H9 (cell line): ENCODE measurements around the gene ARPC1B. TPM values are rescaled to one million over a fixed set of nuclear protein-coding genes. Genes with fewer than 3 reads are reported as not detected.

Experiments
- DNase-seq: peaks from one replicate; pipeline ENCODE4 v3.0.0-alpha.2; 2017
- H2AFZ ChIP-seq: one replicate; pipeline ENCODE4 v1.6.1; 2013; ENCODE audit warnings: mild to moderate bottlenecking, low read length, control low read depth, moderate library complexity
- H2AK5ac ChIP-seq: 2 replicates; pipeline ENCODE4 v1.6.1; 2013; ENCODE audit warnings: low read length, control low read depth, mixed read lengths; ENCODE audit not compliant: insufficient read length
- H2BK120ac ChIP-seq: one replicate; pipeline ENCODE4 v1.6.1; 2013; ENCODE audit warnings: low read depth, mild to moderate bottlenecking, low read length, control low read depth, inconsistent platforms; ENCODE audit not compliant: poor library complexity, severe bottlenecking
- H2BK12ac ChIP-seq: 2 replicates; pipeline ENCODE4 v1.6.1; 2013; ENCODE audit warnings: low read length, control low read depth, mixed read lengths, low read depth; ENCODE audit not compliant: insufficient read length
- H2BK15ac ChIP-seq: 2 replicates; pipeline ENCODE4 v1.6.1; 2013; ENCODE audit warnings: low read depth, low read length, control low read depth
- H2BK20ac ChIP-seq: one replicate; pipeline ENCODE4 v1.6.1; 2013; ENCODE audit warnings: low read depth, mild to moderate bottlenecking, low read length, control low read depth, inconsistent platforms; ENCODE audit not compliant: poor library complexity, severe bottlenecking
- H2BK5ac ChIP-seq: 2 replicates; pipeline ENCODE4 v1.6.1; 2013; ENCODE audit warnings: low read length, control low read depth, mixed read lengths; ENCODE audit not compliant: insufficient read length
- H3K14ac ChIP-seq: 2 replicates; pipeline ENCODE4 v1.6.1; 2013; ENCODE audit warnings: low read length, control low read depth; ENCODE audit not compliant: insufficient read depth
- H3K18ac ChIP-seq: 2 replicates; pipeline ENCODE4 v1.6.1; 2013; ENCODE audit warnings: low read depth, mild to moderate bottlenecking, mixed read lengths, low read length, control low read depth; ENCODE audit not compliant: insufficient read length
- H3K23ac ChIP-seq: 2 replicates; pipeline ENCODE4 v1.6.1; 2013; ENCODE audit warnings: low read length, control low read depth, mixed read lengths, low read depth; ENCODE audit not compliant: insufficient read length
- H3K23me2 ChIP-seq: 2 replicates; pipeline ENCODE4 v1.6.1; 2013; ENCODE audit warnings: low read depth, mild to moderate bottlenecking, mixed read lengths, low read length, control low read depth; ENCODE audit not compliant: insufficient read length, poor library complexity, severe bottlenecking
- H3K27ac ChIP-seq: 2 replicates; pipeline ENCODE4 v1.5.1; 2013; ENCODE audit warnings: low read length, control low read depth, mixed read lengths, low read depth; ENCODE audit not compliant: insufficient read length
- H3K27me3 ChIP-seq: 2 replicates; pipeline ENCODE4 v1.6.1; 2013; ENCODE audit warnings: low read length, control low read depth, inconsistent platforms; ENCODE audit not compliant: insufficient read depth
- H3K4ac ChIP-seq: 2 replicates; pipeline ENCODE4 v1.6.1; 2013; ENCODE audit warnings: low read depth, mild to moderate bottlenecking, control low read depth, inconsistent platforms, low read length, moderate library complexity
- H3K4me1 ChIP-seq: 2 replicates; pipeline ENCODE4 v1.6.1; 2013; ENCODE audit warnings: low read length, control low read depth, inconsistent platforms; ENCODE audit not compliant: insufficient read depth
- H3K4me2 ChIP-seq: 2 replicates; pipeline ENCODE4 v1.6.1; 2013; ENCODE audit warnings: low read length, control low read depth, mixed read lengths; ENCODE audit not compliant: insufficient read length, insufficient read depth
- H3K56ac ChIP-seq: 2 replicates; pipeline ENCODE4 v1.6.1; 2013; ENCODE audit warnings: low read depth, mild to moderate bottlenecking, mixed read lengths, low read length, control low read depth; ENCODE audit not compliant: insufficient read length
- H3K79me1 ChIP-seq: 2 replicates; pipeline ENCODE4 v1.6.1; 2013; ENCODE audit warnings: low read depth, mild to moderate bottlenecking, moderate library complexity, low read length, control low read depth, inconsistent platforms; ENCODE audit not compliant: insufficient read depth, poor library complexity, severe bottlenecking
- H3K79me2 ChIP-seq: 2 replicates; pipeline ENCODE4 v1.6.1; 2013; ENCODE audit warnings: low read length, control low read depth, inconsistent platforms; ENCODE audit not compliant: insufficient read depth
- H3K9ac ChIP-seq: 2 replicates; pipeline ENCODE4 v1.6.1; 2013; ENCODE audit warnings: low read length, control low read depth, mixed read lengths; ENCODE audit not compliant: insufficient read length; ENCODE audit errors: extremely low read depth
- H3K9me3 ChIP-seq: one replicate; pipeline ENCODE4 v1.6.1; 2013; ENCODE audit warnings: low read depth, low read length, inconsistent platforms; ENCODE audit not compliant: control insufficient read depth
- H3T11ph ChIP-seq: one replicate; pipeline ENCODE4 v1.6.1; 2013; ENCODE audit warnings: mild to moderate bottlenecking, low read length, control low read depth, inconsistent platforms
- H4K20me1 ChIP-seq: one replicate; pipeline ENCODE4 v1.6.1; 2013; ENCODE audit not compliant: control insufficient read depth, insufficient read length, insufficient read depth
- H4K5ac ChIP-seq: 2 replicates; pipeline ENCODE4 v1.6.1; 2013; ENCODE audit warnings: low read depth, mild to moderate bottlenecking, mixed read lengths, low read length, control low read depth; ENCODE audit not compliant: insufficient read length
- H4K8ac ChIP-seq: replicated peaks from 2 replicates; pipeline ENCODE4 v1.6.1; 2013; ENCODE audit warnings: low read length, control low read depth, mixed read lengths, low read depth; ENCODE audit not compliant: insufficient read length
- H4K91ac ChIP-seq: 2 replicates; pipeline ENCODE4 v1.6.1; 2013; ENCODE audit warnings: low read depth, mild to moderate bottlenecking, moderate library complexity, mixed read lengths, low read length, control low read depth; ENCODE audit not compliant: insufficient read length
- H3K27ac Mint-ChIP-seq, 3 experiments: 2 replicates in 2 of 3; 3 replicates in 1 of 3; pipeline ENCODE4 v1.8.0; 2020 to 2021; ENCODE audit warnings: mixed read lengths in 3 of 3, mild to moderate bottlenecking in 1 of 3, moderate library complexity in 1 of 3
- H3K27me3 Mint-ChIP-seq: 2 replicates; pipeline ENCODE4 v1.8.0; 2021; ENCODE audit warnings: low read depth, mild to moderate bottlenecking, moderate library complexity, mixed read lengths
- H3K36me3 Mint-ChIP-seq, 3 experiments: 2 replicates in 2 of 3; 3 replicates in 1 of 3; pipeline ENCODE4 v1.8.0; 2020 to 2021; ENCODE audit warnings: low read depth in 3 of 3, mixed read lengths in 3 of 3; ENCODE audit not compliant: insufficient read depth in 1 of 3
- H3K4me1 Mint-ChIP-seq, 2 experiments: 2 replicates each; pipeline ENCODE4 v1.8.0; 2020; ENCODE audit warnings: mixed read lengths in 2 of 2
- H3K4me3 Mint-ChIP-seq, 2 experiments: 2 replicates in 1 of 2; 3 replicates in 1 of 2; pipeline ENCODE4 v1.8.0; 2020 to 2021; ENCODE audit warnings: mild to moderate bottlenecking in 2 of 2, mixed read lengths in 2 of 2, moderate library complexity in 1 of 2
- H3K9me3 Mint-ChIP-seq, 2 experiments: 2 replicates in 1 of 2; 3 replicates in 1 of 2; pipeline ENCODE4 v1.8.0; 2020; ENCODE audit warnings: mild to moderate bottlenecking in 2 of 2, mixed read lengths in 2 of 2, moderate library complexity in 1 of 2
- WGBS: extraction: QIAGEN DNeasy Blood & Tissue Kit; methylation state at CpG from one replicate; pipeline ENCODE4 v1.1.7; 2013; ENCODE audit warnings: missing lambda C conversion rate, low lambda C conversion rate, mixed read lengths; ENCODE audit not compliant: insufficient read length; ENCODE audit errors: extremely low coverage; 5-methylcytosine and 5-hydroxymethylcytosine counted together
- total RNA-seq: library from RNA; stranded (reverse); gene quantifications from 2 replicates; pipeline ENCODE4 v1.2.1, GENCODE V29; 2021
- TF ChIP-seq, protein P1 (sequence below): fragments of 200-600 bp; sonication (generic); conservative IDR thresholded peaks from 3 replicates; pipeline ENCODE4 v1.8.0; 2021; ENCODE audit warnings: antibody characterized with exemption, mild to moderate bottlenecking

ARPC1B gene
- total RNA-seq, 1 experiment from 2014 or later = 56.3 TPM

GRCh38 chr7:99365318-99366141 lies 9.0 kb upstream of the ARPC1B start:
- peaks cover 12 to 60% (median 49%) of the 10 kb centered on the region in 3 experiments; a peak in 6 of 7 replicates for H3K36me3 Mint-ChIP-seq
- WGBS = no CpG with 5 or more reads among the region's 17 CpGs
- peak; percentile 80 for DNase-seq

More at GRCh38 chr7:99365318-99366141, 9.0 kb upstream of the ARPC1B start:
- no peak overlapping the region for H3K14ac ChIP-seq
- no peak overlapping the region for H4K5ac ChIP-seq
- no peak overlapping the region for H3K27ac ChIP-seq
- H4K20me1 ChIP-seq = no peaks in the 10 kb centered on the region
- H3K23me2 ChIP-seq = peaks cover 3% of the 10 kb centered on the region
- no peaks in the 10 kb centered on the region for H3K27me3 ChIP-seq
- peaks cover 3% of the 10 kb centered on the region; the same call in 1 of the 2 replicates for H3K4me1 ChIP-seq
- TF ChIP-seq, protein P1, sequence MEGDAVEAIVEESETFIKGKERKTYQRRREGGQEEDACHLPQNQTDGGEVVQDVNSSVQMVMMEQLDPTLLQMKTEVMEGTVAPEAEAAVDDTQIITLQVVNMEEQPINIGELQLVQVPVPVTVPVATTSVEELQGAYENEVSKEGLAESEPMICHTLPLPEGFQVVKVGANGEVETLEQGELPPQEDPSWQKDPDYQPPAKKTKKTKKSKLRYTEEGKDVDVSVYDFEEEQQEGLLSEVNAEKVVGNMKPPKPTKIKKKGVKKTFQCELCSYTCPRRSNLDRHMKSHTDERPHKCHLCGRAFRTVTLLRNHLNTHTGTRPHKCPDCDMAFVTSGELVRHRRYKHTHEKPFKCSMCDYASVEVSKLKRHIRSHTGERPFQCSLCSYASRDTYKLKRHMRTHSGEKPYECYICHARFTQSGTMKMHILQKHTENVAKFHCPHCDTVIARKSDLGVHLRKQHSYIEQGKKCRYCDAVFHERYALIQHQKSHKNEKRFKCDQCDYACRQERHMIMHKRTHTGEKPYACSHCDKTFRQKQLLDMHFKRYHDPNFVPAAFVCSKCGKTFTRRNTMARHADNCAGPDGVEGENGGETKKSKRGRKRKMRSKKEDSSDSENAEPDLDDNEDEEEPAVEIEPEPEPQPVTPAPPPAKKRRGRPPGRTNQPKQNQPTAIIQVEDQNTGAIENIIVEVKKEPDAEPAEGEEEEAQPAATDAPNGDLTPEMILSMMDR = peak; percentile 72
- Mint-ChIP-seq H3K27ac (peak overlapping the region in 1 of 3 experiments; percentile 51; a peak in 1 of 7 replicates), H3K9me3 (no peaks in the 10 kb centered on the region), H3K27me3 (no peaks in the 10 kb centered on the region), H3K4me1 (peaks cover 7 to 13% of the 10 kb centered on the region in 2 experiments), H3K4me3 (no peak overlapping the region; a peak in 1 of 5 replicates)
- H2BK12ac ChIP-seq = no peak overlapping the region
- H4K8ac ChIP-seq = no peak overlapping the region
- no peak overlapping the region for H3T11ph ChIP-seq
- H3K56ac ChIP-seq = no peak overlapping the region
- H2BK20ac ChIP-seq = no peak overlapping the region
- H3K23ac ChIP-seq = no peak overlapping the region
- H2BK5ac ChIP-seq = no peak overlapping the region
- H2BK15ac ChIP-seq = no peak overlapping the region
- H4K91ac ChIP-seq = no peak overlapping the region
- no peak overlapping the region for H3K4me2 ChIP-seq
- no peak overlapping the region for H2BK120ac ChIP-seq
- no peaks in the 10 kb centered on the region for H3K9me3 ChIP-seq
- no peak overlapping the region for H2AFZ ChIP-seq
- H3K4ac ChIP-seq = no peak overlapping the region
- H3K79me2 ChIP-seq = no peaks in the 10 kb centered on the region
- no peak overlapping the region for H3K18ac ChIP-seq
- no peak overlapping the region for H3K9ac ChIP-seq
- no peak overlapping the region for H2AK5ac ChIP-seq
- no peaks in the 10 kb centered on the region for H3K79me1 ChIP-seq
